ENCODE results near the gene PRICKLE4. TPM values are rescaled to one million over a fixed set of nuclear protein-coding genes. Genes with fewer than 3 reads are reported as not detected.

PRICKLE4 gene
- polyA plus RNA-seq, 1 donor from 2014 or later = 1.3 TPM

DNA sequence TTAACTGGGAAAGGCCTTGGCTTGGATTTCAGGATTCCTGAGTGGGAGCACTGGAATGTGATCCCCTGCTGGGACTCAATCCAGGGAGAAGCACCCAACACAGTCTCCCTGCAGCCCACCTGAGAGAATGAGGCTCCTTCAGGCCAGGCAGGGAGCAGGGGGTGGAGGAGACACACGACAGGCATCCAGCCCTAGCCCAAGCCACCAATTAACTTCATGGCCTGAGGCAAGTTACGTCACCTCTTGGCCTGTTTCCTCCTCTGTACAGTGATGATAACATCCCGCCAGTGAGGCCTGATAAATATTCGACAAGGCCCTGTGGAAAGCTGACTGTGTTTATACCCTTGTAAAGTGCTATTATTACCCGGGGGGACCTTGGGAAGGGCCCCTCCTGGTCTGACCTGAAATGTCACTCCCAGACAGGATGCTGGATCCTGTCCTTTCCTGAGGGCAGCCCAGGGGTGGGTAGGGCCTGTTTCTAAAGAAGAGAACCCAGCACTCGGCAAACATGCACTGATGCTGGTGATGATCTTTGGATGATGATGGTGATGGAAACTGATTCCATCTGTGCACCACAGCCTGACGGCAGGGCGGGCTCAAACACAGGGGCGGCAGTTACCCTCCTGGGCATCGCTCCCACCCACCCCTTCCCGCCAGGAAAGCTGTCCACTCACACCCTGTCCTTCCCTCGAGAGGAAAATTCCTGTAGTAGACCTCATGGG, 13.3 kb upstream of the PRICKLE4 start:
- Histone ChIP-seq H3K36me3 (ENCODE audit: insufficient read depth, low read length) (no peaks in the 10 kb centered on the region), H3F3A (ENCODE audit: insufficient read depth, low read length, poor library complexity, severe bottlenecking) (no peaks in the 10 kb centered on the region), H3K27ac (ENCODE audit: low read length) (no peak overlapping the region), H3K4me2 (ENCODE audit: low read length) (no peak overlapping the region), H3K79me2 (replicated peaks; ENCODE audit: insufficient read depth, low read length) (no peaks in the 10 kb centered on the region), H3K9me3 (ENCODE audit: low read length) (no peaks in the 10 kb centered on the region), H3K4me3 (ENCODE audit: low read length) (no peak overlapping the region), H3K9me2 (ENCODE audit: insufficient read depth, low read length) (no peaks in the 10 kb centered on the region), H3K9ac (ENCODE audit: low read length) (no peak overlapping the region), H2AFZ (ENCODE audit: low read depth, low read length) (no peak overlapping the region), H3K27me3 (ENCODE audit: insufficient read depth, low read depth, low read length) (no peaks in the 10 kb centered on the region), H4K20me1 (ENCODE audit: insufficient read depth) (no peaks in the 10 kb centered on the region)
- no peak for TF ChIP-seq EP300 (conservative IDR thresholded peaks at IDR 0.05; ENCODE audit: poor library complexity, severe bottlenecking)
- no peak for TF ChIP-seq MXI1 (conservative IDR thresholded peaks at IDR 0.05; ENCODE audit: poor library complexity, severe bottlenecking)
- TF ChIP-seq, protein P1, sequence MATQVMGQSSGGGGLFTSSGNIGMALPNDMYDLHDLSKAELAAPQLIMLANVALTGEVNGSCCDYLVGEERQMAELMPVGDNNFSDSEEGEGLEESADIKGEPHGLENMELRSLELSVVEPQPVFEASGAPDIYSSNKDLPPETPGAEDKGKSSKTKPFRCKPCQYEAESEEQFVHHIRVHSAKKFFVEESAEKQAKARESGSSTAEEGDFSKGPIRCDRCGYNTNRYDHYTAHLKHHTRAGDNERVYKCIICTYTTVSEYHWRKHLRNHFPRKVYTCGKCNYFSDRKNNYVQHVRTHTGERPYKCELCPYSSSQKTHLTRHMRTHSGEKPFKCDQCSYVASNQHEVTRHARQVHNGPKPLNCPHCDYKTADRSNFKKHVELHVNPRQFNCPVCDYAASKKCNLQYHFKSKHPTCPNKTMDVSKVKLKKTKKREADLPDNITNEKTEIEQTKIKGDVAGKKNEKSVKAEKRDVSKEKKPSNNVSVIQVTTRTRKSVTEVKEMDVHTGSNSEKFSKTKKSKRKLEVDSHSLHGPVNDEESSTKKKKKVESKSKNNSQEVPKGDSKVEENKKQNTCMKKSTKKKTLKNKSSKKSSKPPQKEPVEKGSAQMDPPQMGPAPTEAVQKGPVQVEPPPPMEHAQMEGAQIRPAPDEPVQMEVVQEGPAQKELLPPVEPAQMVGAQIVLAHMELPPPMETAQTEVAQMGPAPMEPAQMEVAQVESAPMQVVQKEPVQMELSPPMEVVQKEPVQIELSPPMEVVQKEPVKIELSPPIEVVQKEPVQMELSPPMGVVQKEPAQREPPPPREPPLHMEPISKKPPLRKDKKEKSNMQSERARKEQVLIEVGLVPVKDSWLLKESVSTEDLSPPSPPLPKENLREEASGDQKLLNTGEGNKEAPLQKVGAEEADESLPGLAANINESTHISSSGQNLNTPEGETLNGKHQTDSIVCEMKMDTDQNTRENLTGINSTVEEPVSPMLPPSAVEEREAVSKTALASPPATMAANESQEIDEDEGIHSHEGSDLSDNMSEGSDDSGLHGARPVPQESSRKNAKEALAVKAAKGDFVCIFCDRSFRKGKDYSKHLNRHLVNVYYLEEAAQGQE (IDR thresholded peaks at IDR 0.05; ENCODE audit: borderline replicate concordance) = no peak

DNA sequence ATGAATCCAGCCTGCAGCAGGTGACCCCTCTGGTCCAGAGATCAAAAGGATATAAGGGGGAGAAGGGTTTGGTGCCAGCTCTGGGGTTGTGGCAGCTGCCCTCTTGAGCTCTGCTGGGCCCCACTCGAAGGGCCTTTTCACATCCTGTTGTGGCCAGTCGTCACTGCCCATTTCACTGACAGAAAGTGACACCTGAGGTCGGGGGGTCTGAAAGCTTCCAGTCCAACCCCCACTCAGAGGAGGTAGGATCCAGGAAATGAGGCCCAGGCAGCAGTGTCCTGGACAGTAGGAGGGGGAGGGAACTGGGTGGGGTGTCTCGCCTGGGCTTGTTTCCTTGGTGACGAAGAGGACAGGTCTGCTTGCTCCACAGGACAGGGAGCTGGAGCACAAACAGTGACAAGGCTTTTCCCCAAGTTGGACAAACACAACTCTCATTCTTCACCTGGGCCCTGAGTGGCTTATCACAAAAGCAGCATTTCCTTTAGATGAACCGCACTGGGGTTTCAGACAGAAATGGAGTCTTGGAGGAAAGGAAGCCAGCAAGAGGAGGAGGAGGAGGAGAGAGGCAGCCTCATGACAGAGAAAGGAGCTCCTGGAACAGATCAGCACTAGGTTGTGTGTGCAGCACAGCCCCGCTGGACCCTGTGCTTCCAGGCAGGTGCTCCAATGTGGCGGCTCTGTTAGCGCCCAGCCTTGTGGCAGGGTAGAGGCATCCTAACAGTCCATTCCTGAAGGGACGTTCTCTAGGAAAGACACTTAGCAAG, 11.9 kb upstream of the PRICKLE4 start:
- no peaks in the 10 kb centered on the region for H3K27me3 ChIP-seq (ENCODE audit: insufficient read depth, low read depth, low read length)
- no peak overlapping the region for H3K4me3 ChIP-seq (ENCODE audit: low read length)
- H3K9me3 ChIP-seq (ENCODE audit: low read length) = no peaks in the 10 kb centered on the region
- TF ChIP-seq EZH2 (IDR thresholded peaks at IDR 0.05; ENCODE audit: borderline replicate concordance, insufficient read depth, low read length, poor library complexity, severe bottlenecking) (no peak), EP300 (conservative IDR thresholded peaks at IDR 0.05; ENCODE audit: poor library complexity, severe bottlenecking) (no peak), POLR2AphosphoS5 (IDR thresholded peaks at IDR 0.05) (no peak), MXI1 (conservative IDR thresholded peaks at IDR 0.05; ENCODE audit: poor library complexity, severe bottlenecking) (no peak), RAD21 (conservative IDR thresholded peaks at IDR 0.05) (no peak), SMC3 (conservative IDR thresholded peaks at IDR 0.05; ENCODE audit: poor library complexity) (no peak), TAF1 (IDR thresholded peaks at IDR 0.05; ENCODE audit: low read depth) (no peak)
- TF ChIP-seq, protein P2, sequence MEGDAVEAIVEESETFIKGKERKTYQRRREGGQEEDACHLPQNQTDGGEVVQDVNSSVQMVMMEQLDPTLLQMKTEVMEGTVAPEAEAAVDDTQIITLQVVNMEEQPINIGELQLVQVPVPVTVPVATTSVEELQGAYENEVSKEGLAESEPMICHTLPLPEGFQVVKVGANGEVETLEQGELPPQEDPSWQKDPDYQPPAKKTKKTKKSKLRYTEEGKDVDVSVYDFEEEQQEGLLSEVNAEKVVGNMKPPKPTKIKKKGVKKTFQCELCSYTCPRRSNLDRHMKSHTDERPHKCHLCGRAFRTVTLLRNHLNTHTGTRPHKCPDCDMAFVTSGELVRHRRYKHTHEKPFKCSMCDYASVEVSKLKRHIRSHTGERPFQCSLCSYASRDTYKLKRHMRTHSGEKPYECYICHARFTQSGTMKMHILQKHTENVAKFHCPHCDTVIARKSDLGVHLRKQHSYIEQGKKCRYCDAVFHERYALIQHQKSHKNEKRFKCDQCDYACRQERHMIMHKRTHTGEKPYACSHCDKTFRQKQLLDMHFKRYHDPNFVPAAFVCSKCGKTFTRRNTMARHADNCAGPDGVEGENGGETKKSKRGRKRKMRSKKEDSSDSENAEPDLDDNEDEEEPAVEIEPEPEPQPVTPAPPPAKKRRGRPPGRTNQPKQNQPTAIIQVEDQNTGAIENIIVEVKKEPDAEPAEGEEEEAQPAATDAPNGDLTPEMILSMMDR (IDR thresholded peaks at IDR 0.05; ENCODE audit: poor library complexity, severe bottlenecking) = no peak
- TF ChIP-seq, protein P1 (IDR thresholded peaks at IDR 0.05; ENCODE audit: borderline replicate concordance) = no peak
- no peak overlapping the region for H2AFZ ChIP-seq (ENCODE audit: low read depth, low read length)
- no peaks in the 10 kb centered on the region for H3K9me2 ChIP-seq (ENCODE audit: insufficient read depth, low read length)
- H3F3A ChIP-seq (ENCODE audit: insufficient read depth, low read length, poor library complexity, severe bottlenecking) = no peaks in the 10 kb centered on the region
- no peaks in the 10 kb centered on the region for H4K20me1 ChIP-seq (ENCODE audit: insufficient read depth)
- no peaks in the 10 kb centered on the region for H3K79me2 ChIP-seq (replicated peaks; ENCODE audit: insufficient read depth, low read length)
- H3K4me2 ChIP-seq (ENCODE audit: low read length) = no peak overlapping the region
- H3K9ac ChIP-seq (ENCODE audit: low read length) = no peak overlapping the region
- H3K36me3 ChIP-seq (ENCODE audit: insufficient read depth, low read length) = no peaks in the 10 kb centered on the region
- no peak overlapping the region for H3K27ac ChIP-seq (ENCODE audit: low read length)
